Measurements from ENCODE around the gene EHMT2.

DNA sequence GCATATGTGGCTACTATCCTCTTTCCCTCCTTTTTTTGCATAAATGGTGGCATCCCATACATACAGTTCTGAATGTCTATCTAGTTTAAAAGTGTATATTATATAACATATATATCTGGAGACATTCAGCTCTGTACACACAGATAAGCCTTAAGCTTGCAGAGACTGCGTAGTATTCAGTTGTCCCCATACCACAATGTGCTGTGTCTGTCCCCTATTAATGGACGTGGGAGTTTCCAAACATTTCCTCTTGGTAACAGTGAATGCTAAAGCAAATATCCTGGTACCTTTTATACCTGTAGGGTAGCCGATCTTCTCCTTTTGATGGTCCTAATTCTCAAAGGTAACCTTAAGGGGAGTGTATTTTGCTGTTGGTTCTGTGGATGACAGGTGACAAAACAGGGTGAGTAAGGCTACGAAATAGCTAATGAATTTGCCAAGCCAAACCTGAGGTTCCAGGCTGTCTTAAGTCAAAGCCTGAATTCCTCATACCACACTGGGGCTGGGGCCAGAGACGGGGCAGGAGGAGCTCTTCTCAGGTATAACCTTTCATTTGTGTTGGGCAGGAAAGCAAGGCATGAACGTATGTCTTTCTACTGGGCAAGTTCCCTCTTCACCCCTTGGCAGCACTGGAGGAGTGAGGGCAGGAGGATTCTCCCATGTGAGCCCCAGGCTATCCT lies 22.3 kb upstream of the EHMT2 start:
- TF ChIP-seq EZH2 (IDR thresholded peaks at IDR 0.05; ENCODE audit: borderline replicate concordance, low read depth, low read length, severe bottlenecking) (no peak), POLR2A (IDR thresholded peaks at IDR 0.05; ENCODE audit: low read depth, low read length) (no peak), JUN (IDR thresholded peaks at IDR 0.05; ENCODE audit: borderline replicate concordance, insufficient read depth, insufficient read length, low read depth) (no peak)
- TF ChIP-seq, protein P1, sequence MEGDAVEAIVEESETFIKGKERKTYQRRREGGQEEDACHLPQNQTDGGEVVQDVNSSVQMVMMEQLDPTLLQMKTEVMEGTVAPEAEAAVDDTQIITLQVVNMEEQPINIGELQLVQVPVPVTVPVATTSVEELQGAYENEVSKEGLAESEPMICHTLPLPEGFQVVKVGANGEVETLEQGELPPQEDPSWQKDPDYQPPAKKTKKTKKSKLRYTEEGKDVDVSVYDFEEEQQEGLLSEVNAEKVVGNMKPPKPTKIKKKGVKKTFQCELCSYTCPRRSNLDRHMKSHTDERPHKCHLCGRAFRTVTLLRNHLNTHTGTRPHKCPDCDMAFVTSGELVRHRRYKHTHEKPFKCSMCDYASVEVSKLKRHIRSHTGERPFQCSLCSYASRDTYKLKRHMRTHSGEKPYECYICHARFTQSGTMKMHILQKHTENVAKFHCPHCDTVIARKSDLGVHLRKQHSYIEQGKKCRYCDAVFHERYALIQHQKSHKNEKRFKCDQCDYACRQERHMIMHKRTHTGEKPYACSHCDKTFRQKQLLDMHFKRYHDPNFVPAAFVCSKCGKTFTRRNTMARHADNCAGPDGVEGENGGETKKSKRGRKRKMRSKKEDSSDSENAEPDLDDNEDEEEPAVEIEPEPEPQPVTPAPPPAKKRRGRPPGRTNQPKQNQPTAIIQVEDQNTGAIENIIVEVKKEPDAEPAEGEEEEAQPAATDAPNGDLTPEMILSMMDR (IDR thresholded peaks at IDR 0.05; ENCODE audit: extremely low read depth in 1 of 2, insufficient read depth in 1 of 2, low read depth in 1 of 2, low read length in 2 of 2): no peak
